GM13977 (cell line): ENCODE data around the gene REC114.

ENCODE experiments used
- DNase-seq: peaks from one replicate; pipeline ENCODE4 v3.0.0; 2012; ENCODE audit warnings: low spot score
- CTCF ChIP-seq: IDR thresholded peaks from 2 replicates; pipeline ENCODE4 v1.5.1; 2012; ENCODE audit warnings: mild to moderate bottlenecking, control low read depth; ENCODE audit not compliant: insufficient read depth; ENCODE audit errors: extremely low read depth, missing control alignments
- in situ Hi-C: fragments of 300-500 bp; cut with MboI; formaldehyde crosslinking; loops from one replicate; pipeline ENCODE4 v1.12.0; 2022; ENCODE audit warnings: low sequenced_read_pairs, low pct_unique_long_range_greater_than_20kb, mixed read lengths, inconsistent platforms; ENCODE audit not compliant: unreplicated experiment

REC114 gene

GRCh38 chr15:73454096-73454495 is 11.1 kb downstream of the REC114 start:
- DNase-seq: no peak
- in situ Hi-C loops: no loop called here
- no peak for TF ChIP-seq CTCF

- in situ Hi-C loops: no loop called here
- no peak for DNase-seq
- TF ChIP-seq CTCF: no peak
Observed at GRCh38 chr15:73455876-73456275, 12.9 kb downstream of the REC114 start.

GRCh38 chr15:73457334-73457733 is 14.4 kb downstream of the REC114 start:
- in situ Hi-C loops: no loop called here
- no peak for TF ChIP-seq CTCF
- no peak for DNase-seq

GRCh38 chr15:73460662-73461061 is 17.7 kb downstream of the REC114 start:
- in situ Hi-C loops: no loop called here
- no peak for TF ChIP-seq CTCF
- no peak for DNase-seq

- TF ChIP-seq CTCF: peak; percentile 21
- DNase-seq: peak; percentile 18
- in situ Hi-C loops: no loop called here
Observed at GRCh38 chr15:73464602-73465001, 21.6 kb downstream of the REC114 start.

GRCh38 chr15:73467758-73468157 is 24.8 kb downstream of the REC114 start:
- in situ Hi-C loops: no loop called here
- no peak for DNase-seq

More at GRCh38 chr15:73467758-73468157, 24.8 kb downstream of the REC114 start:
- no peak for TF ChIP-seq CTCF
